ENCODE data around the gene BAIAP3.

DNA sequence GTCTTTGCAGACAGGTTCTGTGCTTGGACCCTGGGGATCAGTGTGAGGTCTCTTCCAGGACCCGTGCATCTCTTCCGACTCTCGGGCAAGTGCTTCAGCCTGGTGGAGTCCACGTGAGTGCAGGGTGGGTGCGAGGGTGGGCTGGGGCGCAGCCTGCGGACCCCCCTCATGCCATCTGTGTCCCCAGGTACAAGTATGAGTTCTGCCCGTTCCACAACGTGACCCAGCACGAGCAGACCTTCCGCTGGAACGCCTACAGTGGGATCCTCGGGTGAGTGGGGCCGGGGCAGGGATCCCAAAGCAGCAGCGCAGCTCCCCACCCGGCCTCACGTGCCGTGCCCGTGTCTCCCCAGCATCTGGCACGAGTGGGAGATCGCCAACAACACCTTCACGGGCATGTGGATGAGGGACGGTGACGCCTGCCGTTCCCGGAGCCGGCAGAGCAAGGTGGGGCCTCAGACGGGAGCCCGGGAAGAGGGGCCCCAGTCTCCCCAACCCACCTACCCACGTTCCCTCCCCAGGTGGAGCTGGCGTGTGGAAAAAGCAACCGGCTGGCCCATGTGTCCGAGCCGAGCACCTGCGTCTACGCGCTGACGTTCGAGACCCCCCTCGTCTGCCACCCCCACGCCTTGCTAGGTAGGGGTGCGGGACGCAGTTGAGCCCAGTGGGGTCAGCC is 28.4 kb downstream of the BAIAP3 start:
- TF ChIP-seq, protein P1, sequence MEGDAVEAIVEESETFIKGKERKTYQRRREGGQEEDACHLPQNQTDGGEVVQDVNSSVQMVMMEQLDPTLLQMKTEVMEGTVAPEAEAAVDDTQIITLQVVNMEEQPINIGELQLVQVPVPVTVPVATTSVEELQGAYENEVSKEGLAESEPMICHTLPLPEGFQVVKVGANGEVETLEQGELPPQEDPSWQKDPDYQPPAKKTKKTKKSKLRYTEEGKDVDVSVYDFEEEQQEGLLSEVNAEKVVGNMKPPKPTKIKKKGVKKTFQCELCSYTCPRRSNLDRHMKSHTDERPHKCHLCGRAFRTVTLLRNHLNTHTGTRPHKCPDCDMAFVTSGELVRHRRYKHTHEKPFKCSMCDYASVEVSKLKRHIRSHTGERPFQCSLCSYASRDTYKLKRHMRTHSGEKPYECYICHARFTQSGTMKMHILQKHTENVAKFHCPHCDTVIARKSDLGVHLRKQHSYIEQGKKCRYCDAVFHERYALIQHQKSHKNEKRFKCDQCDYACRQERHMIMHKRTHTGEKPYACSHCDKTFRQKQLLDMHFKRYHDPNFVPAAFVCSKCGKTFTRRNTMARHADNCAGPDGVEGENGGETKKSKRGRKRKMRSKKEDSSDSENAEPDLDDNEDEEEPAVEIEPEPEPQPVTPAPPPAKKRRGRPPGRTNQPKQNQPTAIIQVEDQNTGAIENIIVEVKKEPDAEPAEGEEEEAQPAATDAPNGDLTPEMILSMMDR (IDR thresholded peaks at IDR 0.05): no peak
- no peak for TF ChIP-seq POLR2A (IDR thresholded peaks at IDR 0.05)
